ENCODE measurements around the gene NRIP3. TPM values are rescaled to one million over a fixed set of nuclear protein-coding genes. Genes with fewer than 3 reads are reported as not detected.

The NRIP3 gene
- total RNA-seq, 1 donor from 2014 or later, result 5.0 TPM

DNA sequence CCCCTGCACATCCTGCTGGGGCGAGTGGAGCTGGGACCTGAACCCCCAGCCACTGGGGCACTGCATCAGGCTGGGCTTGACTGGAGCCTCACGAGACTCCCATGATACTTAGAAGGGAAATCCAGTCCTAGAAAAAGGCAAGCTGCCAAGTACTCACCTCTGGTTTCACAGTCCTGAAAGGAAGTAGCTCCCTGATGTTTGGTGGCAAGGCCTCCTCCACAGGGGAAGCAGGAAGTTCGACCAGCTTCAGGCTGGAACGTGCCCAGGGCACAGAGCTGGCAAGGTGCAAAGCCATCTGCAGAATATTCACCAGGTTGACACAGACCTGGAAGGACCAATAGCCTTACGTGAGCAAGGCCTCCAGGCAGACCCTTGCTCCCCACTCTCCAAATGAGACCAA, 26.8 kb upstream of the NRIP3 start:
- Mint-ChIP-seq H3K36me3 (ENCODE audit: low read depth) (no peaks in the 10 kb centered on the region), H3K27me3 (ENCODE audit: low read depth) (peaks cover 14% of the 10 kb centered on the region), H3K4me1 (ENCODE audit: low read depth) (no peaks in the 10 kb centered on the region), H3K27ac (no peak overlapping the region), H3K4me3 (ENCODE audit: low read depth) (no peak overlapping the region), H3K9me3 (no peaks in the 10 kb centered on the region)
- intact Hi-C loops (cut with micrococcal nuclease), result no loop called here
- DNase-seq (ENCODE audit: low spot score), result no peak

DNA sequence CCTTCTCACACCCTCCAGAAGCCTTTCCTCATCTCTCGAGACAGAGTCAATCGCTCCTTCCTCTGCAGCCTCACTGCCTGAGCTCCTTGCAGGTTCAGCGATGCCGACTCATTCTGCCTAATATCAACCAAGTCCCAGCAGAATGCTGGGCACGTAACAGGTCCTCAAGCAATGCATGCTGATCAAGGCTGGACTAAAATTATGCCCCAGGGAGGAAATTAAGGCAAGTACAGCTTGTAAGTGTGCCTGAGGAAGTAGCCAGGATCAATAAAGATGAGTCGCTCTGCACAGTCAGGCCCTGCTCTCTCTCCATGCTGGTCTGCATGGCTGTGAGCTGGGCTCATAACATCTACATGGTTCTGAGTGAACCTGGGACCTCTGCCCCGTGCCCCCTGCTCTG, 25.6 kb upstream of the NRIP3 start:
- no peaks in the 10 kb centered on the region for H3K36me3 Mint-ChIP-seq (ENCODE audit: low read depth)
- H3K4me1 Mint-ChIP-seq (ENCODE audit: low read depth), result no peaks in the 10 kb centered on the region
- intact Hi-C loops (cut with micrococcal nuclease), result no loop called here
- H3K27me3 Mint-ChIP-seq (ENCODE audit: low read depth), result peaks cover 16% of the 10 kb centered on the region
- no peak overlapping the region for H3K27ac Mint-ChIP-seq
- no peak overlapping the region for H3K4me3 Mint-ChIP-seq (ENCODE audit: low read depth)
- H3K9me3 Mint-ChIP-seq, result no peaks in the 10 kb centered on the region
- no peak for DNase-seq (ENCODE audit: low spot score)

DNA sequence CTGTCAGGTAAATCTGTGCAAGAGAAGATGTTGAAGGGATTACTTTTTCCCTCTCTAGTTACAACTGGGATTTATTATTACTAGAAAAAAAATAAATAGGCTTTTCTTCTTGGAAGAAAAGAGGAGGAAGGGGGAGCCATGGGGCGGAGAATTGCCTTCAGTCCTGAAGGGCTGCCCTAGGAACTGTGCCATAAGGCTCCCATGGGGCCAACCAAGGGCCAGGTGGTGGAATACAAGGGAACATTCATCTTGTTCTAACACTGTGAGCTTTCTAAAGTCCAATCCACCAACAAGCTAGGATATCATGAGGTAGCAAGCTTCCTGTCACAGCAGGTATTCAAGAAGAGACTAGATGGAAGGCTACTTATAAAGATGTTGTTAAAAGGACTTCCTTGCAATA, 24.8 kb upstream of the NRIP3 start:
- Mint-ChIP-seq H3K27me3 (ENCODE audit: low read depth) (peaks cover 12% of the 10 kb centered on the region), H3K27ac (no peak overlapping the region), H3K9me3 (no peaks in the 10 kb centered on the region), H3K4me1 (ENCODE audit: low read depth) (no peaks in the 10 kb centered on the region), H3K4me3 (ENCODE audit: low read depth) (no peak overlapping the region), H3K36me3 (ENCODE audit: low read depth) (no peaks in the 10 kb centered on the region)
- no peak for DNase-seq (ENCODE audit: low spot score)
- intact Hi-C loops (cut with micrococcal nuclease), result no loop called here

DNA sequence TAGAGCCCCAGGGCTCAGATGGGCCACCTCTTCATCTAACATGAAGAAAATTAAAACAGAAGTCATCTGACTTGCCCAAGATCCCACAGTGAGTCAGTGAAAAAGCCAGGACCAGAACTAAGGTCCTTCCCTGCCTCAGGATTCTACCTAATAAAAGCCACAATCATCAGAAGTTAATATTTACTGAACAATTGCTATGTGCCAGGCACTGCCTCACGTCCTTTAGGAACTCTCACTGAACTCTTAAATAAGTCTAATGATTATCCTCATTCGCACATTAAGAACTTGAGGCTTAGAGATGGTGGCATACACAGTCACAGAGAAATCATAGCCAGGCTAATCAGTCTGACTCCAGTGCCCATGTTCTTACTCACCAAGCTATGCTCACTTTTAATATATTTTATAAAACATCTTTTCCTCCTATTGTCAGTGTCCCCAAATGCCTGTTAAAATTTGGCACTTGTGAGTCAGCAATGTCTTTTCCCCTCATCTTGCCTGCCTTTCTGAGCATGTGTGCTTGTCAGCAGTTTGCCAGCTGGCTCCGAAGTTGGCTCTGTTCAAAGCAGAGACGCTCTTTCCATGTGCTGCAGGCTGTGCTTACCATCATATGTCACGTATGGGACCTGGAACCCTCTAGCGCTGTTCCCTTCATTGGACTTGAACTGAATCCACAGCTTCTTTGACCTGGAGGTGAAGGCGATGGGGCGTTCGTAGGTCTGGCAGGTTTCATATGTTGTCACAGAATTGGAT, 21.5 kb upstream of the NRIP3 start:
- no peaks in the 10 kb centered on the region for H3K36me3 Mint-ChIP-seq (ENCODE audit: low read depth)
- H3K4me3 Mint-ChIP-seq (ENCODE audit: low read depth), result no peak overlapping the region
- DNase-seq (ENCODE audit: low spot score), result no peak
- intact Hi-C loops (cut with micrococcal nuclease), result no loop called here
- H3K9me3 Mint-ChIP-seq, result no peaks in the 10 kb centered on the region
- peaks cover 13% of the 10 kb centered on the region for H3K4me1 Mint-ChIP-seq (ENCODE audit: low read depth)
- peaks cover 27% of the 10 kb centered on the region for H3K27me3 Mint-ChIP-seq (ENCODE audit: low read depth)
- no peak overlapping the region for H3K27ac Mint-ChIP-seq

DNA sequence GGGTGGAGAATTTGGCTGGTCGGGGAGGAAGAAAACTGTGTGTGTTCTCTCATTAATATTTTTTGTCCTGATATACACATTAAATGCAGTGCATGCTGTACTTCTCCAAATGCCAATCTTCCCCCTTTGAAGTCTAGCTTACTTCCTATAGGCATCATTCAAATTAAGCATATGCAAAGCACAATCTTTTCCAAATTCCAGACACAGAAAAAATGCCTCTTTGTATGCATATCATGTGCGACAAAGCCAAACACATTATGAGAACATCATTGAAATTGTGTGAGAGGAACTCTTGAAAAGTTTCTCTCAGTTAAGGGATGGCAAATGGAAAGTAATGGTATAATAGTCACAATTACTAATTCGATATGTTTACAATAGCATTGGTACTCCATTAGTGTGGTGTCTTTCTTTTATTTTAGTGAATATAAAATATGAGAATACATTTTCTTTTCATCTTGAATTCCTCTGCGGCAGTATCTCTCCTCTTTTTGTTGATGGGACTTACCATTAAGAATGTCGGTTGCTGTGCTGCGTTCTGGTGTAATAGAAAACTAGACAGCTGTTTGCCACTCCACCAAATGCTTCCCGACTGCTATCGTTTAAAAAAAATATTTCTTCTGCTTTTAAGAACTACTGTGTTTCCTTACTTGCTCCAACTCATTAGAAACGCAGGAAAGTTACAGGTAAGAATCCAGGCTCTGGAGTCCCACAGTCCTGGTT, 19.3 kb upstream of the NRIP3 start:
- H3K27ac Mint-ChIP-seq, result no peak overlapping the region
- H3K36me3 Mint-ChIP-seq (ENCODE audit: low read depth), result no peaks in the 10 kb centered on the region
- no peak overlapping the region for H3K4me3 Mint-ChIP-seq (ENCODE audit: low read depth)
- H3K4me1 Mint-ChIP-seq (ENCODE audit: low read depth), result peaks cover 14% of the 10 kb centered on the region
- H3K9me3 Mint-ChIP-seq, result no peaks in the 10 kb centered on the region
- intact Hi-C loops (cut with micrococcal nuclease), result no loop called here
- H3K27me3 Mint-ChIP-seq (ENCODE audit: low read depth), result peaks cover 25% of the 10 kb centered on the region
- DNase-seq (ENCODE audit: low spot score), result no peak

DNA sequence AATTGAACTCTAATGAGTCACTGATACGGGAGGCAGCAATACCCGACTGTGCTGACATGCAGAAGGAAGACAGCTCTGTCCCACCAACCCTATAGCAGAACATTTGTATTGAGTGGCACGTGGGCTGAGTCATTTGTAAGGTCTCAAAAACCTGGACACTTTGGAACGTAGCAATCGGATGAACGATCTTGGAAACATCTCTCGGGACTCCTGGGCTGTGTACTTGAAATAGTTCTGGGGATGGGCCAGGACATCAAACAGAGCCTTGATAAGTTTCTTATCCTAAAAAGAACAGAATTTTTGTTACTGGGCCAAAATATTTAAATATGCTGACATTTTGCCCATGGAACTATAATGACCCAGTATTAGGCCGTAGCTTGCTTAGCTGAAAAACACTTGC, 17.1 kb upstream of the NRIP3 start:
- intact Hi-C loops (cut with micrococcal nuclease), result no loop called here
- no peak for DNase-seq (ENCODE audit: low spot score)
- Mint-ChIP-seq H3K27ac (no peak overlapping the region), H3K4me1 (ENCODE audit: low read depth) (peaks cover 34% of the 10 kb centered on the region), H3K27me3 (ENCODE audit: low read depth) (peaks cover 25% of the 10 kb centered on the region), H3K4me3 (ENCODE audit: low read depth) (no peak overlapping the region), H3K36me3 (ENCODE audit: low read depth) (no peaks in the 10 kb centered on the region), H3K9me3 (no peaks in the 10 kb centered on the region)

DNA sequence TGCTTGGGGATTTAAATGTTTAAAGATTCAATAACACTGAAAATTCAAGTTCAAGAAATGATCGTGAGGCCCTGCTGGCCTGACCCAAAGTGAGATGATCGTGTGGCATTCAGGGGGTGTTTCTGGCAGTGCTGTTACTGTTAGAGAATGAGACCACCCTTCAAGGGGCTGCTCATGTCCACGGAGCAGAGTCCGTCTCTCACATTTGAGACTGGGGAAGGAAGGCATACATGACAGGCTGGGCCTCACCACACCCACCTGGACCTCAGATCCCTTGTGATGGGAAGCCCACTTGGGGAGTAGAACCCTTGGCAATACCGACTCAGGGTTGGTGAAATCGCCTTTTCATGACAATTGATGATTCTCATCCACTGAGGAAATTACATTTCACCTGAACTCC, 16.1 kb upstream of the NRIP3 start:
- Mint-ChIP-seq H3K27me3 (ENCODE audit: low read depth) (peaks cover 22% of the 10 kb centered on the region), H3K36me3 (ENCODE audit: low read depth) (no peaks in the 10 kb centered on the region), H3K27ac (no peak overlapping the region), H3K4me3 (ENCODE audit: low read depth) (no peak overlapping the region), H3K9me3 (no peaks in the 10 kb centered on the region), H3K4me1 (ENCODE audit: low read depth) (peaks cover 36% of the 10 kb centered on the region)
- no peak for DNase-seq (ENCODE audit: low spot score)
- intact Hi-C loops (cut with micrococcal nuclease), result loop anchor here (5.0 to 10.0 kb wide), 2 partner anchors 42 to 485 kb away; no protein-coding TSS in a partner anchor

DNA sequence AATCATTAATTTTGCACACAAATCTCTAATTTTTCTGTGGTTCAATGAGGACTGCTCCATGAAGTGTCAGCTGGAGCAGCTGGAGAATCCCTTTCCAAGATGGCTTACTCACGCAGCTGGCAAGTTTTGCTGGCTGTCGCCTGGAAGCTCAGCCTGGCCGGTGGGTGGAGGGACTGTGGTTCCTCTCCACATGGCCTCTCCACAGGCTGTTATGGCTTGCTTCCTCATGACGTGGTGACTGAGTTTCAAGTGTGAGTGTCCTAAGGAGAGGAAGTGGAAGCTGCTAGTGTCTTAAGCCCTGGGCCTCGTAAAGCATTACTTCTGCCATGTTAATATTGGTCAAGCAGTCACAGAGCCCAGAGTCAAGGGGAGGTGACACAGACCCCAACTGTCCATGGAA, 14.0 kb upstream of the NRIP3 start:
- no peak overlapping the region for H3K27ac Mint-ChIP-seq
- no peak for DNase-seq (ENCODE audit: low spot score)
- peaks cover 34% of the 10 kb centered on the region for H3K4me1 Mint-ChIP-seq (ENCODE audit: low read depth)
- intact Hi-C loops (cut with micrococcal nuclease), result loop anchor here (5.0 to 10.0 kb wide), 2 partner anchors 45 to 487 kb away; no protein-coding TSS in a partner anchor
- no peak overlapping the region for H3K4me3 Mint-ChIP-seq (ENCODE audit: low read depth)
- H3K27me3 Mint-ChIP-seq (ENCODE audit: low read depth), result peaks cover 18% of the 10 kb centered on the region
- no peaks in the 10 kb centered on the region for H3K36me3 Mint-ChIP-seq (ENCODE audit: low read depth)
- H3K9me3 Mint-ChIP-seq, result no peaks in the 10 kb centered on the region

DNA sequence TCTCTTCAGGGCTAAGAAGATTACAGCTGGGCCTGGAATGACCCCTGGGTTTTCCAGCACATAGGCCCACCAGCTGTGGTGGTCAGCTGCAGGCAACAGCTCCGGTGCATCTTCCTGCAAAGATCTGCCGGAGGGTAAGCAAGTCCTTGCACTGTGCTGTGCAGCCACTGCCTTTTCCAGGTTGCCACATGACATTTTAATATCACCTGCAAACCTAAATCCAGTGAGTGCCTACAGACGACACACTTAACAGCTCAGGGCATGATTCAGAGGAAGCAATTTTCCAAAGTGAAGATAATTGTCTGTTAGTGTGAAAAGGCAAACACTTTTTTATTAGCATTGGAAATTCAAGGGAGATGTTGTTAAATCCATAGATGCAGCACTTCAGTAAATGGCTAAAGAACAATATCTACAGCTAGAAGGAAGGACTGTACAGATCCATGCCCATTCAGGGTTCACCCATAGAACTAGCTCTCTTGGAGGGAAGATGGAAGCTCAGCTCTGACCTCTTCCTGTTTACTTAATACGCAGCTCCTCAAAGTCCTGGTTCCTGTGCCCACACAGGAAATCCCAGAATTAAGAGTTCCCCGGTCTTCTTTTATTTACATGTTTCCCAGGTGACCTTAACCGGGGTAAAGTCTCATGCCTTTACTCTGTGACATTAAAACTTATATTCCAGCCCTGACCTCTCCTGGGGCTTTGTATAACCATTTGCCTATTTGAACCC, 13.3 kb upstream of the NRIP3 start:
- intact Hi-C loops (cut with micrococcal nuclease), result loop anchor here (5.0 to 10.0 kb wide), 2 partner anchors 45 to 488 kb away; no protein-coding TSS in a partner anchor
- Mint-ChIP-seq H3K9me3 (no peaks in the 10 kb centered on the region), H3K27me3 (ENCODE audit: low read depth) (peaks cover 13% of the 10 kb centered on the region), H3K27ac (no peak overlapping the region), H3K4me1 (ENCODE audit: low read depth) (peaks cover 27% of the 10 kb centered on the region), H3K4me3 (ENCODE audit: low read depth) (no peak overlapping the region), H3K36me3 (ENCODE audit: low read depth) (no peaks in the 10 kb centered on the region)
- DNase-seq (ENCODE audit: low spot score), result no peak

DNA sequence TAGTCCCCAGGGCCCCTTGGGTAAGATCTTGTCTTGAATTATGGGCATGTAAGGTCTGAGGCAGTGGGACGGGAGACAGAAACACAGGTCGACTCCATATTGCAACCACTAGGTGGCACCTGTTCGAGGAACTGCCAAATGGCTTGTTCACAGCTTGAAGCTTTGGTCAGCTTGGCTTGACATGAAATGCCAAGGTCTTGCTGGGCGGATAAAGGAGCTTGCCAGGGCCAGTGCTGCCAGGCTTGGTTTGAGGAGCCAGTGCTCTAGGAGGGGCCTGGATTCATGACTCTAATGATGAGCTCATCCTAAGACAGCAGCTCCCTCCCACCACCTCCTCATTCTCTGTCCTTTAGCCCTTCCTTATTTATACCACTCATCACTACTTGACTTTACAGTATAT, 11.9 kb upstream of the NRIP3 start:
- peak; percentile 47 for DNase-seq (ENCODE audit: low spot score)
- H3K4me1 Mint-ChIP-seq (ENCODE audit: low read depth), result peaks cover 23% of the 10 kb centered on the region
- peaks cover 20% of the 10 kb centered on the region for H3K27me3 Mint-ChIP-seq (ENCODE audit: low read depth)
- no peaks in the 10 kb centered on the region for H3K9me3 Mint-ChIP-seq
- H3K4me3 Mint-ChIP-seq (ENCODE audit: low read depth), result no peak overlapping the region
- no peak overlapping the region for H3K27ac Mint-ChIP-seq
- no peaks in the 10 kb centered on the region for H3K36me3 Mint-ChIP-seq (ENCODE audit: low read depth)
- intact Hi-C loops (cut with micrococcal nuclease), result loop anchor here (1.0 to 10.0 kb wide), 3 partner anchors 47 to 489 kb away; no protein-coding TSS in a partner anchor

DNA sequence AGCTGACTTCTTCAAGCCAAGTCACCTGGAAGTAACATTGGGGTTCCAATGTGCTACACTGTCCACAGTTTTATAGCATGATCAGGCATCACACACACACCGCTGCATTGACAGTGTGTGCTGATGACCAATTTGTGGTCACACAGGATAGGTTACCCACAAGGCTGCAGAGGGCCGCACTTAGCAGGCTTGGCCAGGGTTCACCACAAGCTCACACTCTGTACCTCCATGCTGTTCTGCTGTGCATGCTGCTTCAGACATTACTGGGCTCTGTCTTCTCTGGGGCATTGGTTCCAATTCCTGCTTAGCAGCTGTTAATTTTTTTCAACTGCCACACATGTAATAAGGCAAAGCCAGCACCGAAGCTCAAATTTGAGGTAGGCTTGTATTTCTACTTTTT, 11.0 kb upstream of the NRIP3 start:
- H3K4me1 Mint-ChIP-seq (ENCODE audit: low read depth), result peaks cover 23% of the 10 kb centered on the region

DNA sequence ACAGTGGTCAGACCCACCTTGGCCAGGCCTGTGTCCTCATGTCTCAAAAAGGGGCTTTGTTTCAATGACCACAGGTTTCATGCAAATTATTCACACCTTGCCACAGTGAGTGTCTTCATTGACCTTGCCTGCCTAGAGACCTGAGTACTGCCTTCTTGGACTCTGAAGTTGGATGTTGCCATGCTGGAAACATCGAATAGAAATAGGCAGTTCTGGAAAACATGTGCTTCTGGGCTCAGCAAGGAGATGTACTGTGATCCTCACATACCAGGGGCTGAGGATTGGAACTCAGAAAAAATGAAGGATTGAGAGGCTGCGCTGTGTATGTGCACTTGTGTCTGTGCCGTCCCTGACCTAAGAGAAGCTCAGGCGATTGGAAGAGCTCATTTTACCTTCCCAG, 9.6 kb upstream of the NRIP3 start:
- no peak overlapping the region for H3K4me3 Mint-ChIP-seq (ENCODE audit: low read depth)
- no peak for DNase-seq (ENCODE audit: low spot score)
- H3K27ac Mint-ChIP-seq, result no peak overlapping the region
- H3K36me3 Mint-ChIP-seq (ENCODE audit: low read depth), result no peaks in the 10 kb centered on the region
- peaks cover 38% of the 10 kb centered on the region for H3K27me3 Mint-ChIP-seq (ENCODE audit: low read depth)
- H3K9me3 Mint-ChIP-seq, result no peaks in the 10 kb centered on the region
- intact Hi-C loops (cut with micrococcal nuclease), result loop anchor here (10.0 kb wide), 1 partner anchor 491 kb away; no protein-coding TSS in a partner anchor
- H3K4me1 Mint-ChIP-seq (ENCODE audit: low read depth), result peaks cover 23% of the 10 kb centered on the region

More for the DNA sequence above, 11.0 kb upstream of the NRIP3 start:
- peaks cover 29% of the 10 kb centered on the region for H3K27me3 Mint-ChIP-seq (ENCODE audit: low read depth)
- H3K36me3 Mint-ChIP-seq (ENCODE audit: low read depth), result no peaks in the 10 kb centered on the region
- H3K4me3 Mint-ChIP-seq (ENCODE audit: low read depth), result no peak overlapping the region
- H3K27ac Mint-ChIP-seq, result no peak overlapping the region
- H3K9me3 Mint-ChIP-seq, result no peaks in the 10 kb centered on the region
- no peak for DNase-seq (ENCODE audit: low spot score)
- intact Hi-C loops (cut with micrococcal nuclease), result loop anchor here (1.0 to 10.0 kb wide), 3 partner anchors 47 to 490 kb away; no protein-coding TSS in a partner anchor
